8988T (cell line): Measurements from ENCODE around the gene ACSM6.
A peak's percentile ranks its signal among the peaks of the same experiment; 100 is the strongest.

Experiments used
- DNase-seq: peaks from one replicate; pipeline ENCODE4 v3.0.0; 2011

ACSM6 gene

GRCh38 chr10:95246582-95247051 lies 52.6 kb downstream of the ACSM6 start:
- no peak for DNase-seq

- no peak for DNase-seq
Measured at GRCh38 chr10:95247200-95247880, 53.3 kb downstream of the ACSM6 start.

GRCh38 chr10:95247881-95248583 lies 54.0 kb downstream of the ACSM6 start:
- DNase-seq: no peak

GRCh38 chr10:95248989-95249388 lies 55.0 kb downstream of the ACSM6 start:
- DNase-seq: no peak

GRCh38 chr10:95249467-95249866 lies 55.4 kb downstream of the ACSM6 start:
- DNase-seq: no peak

- DNase-seq: no peak
Measured at GRCh38 chr10:95250856-95251255, 56.8 kb downstream of the ACSM6 start.

GRCh38 chr10:95253007-95253406 lies 59.0 kb downstream of the ACSM6 start:
- DNase-seq: no peak

GRCh38 chr10:95253686-95254085 lies 59.6 kb downstream of the ACSM6 start:
- DNase-seq: no peak

GRCh38 chr10:95254629-95255028 lies 60.6 kb downstream of the ACSM6 start:
- DNase-seq: no peak

GRCh38 chr10:95256268-95256667 lies 62.2 kb downstream of the ACSM6 start:
- DNase-seq: no peak

- no peak for DNase-seq
Measured at GRCh38 chr10:95257849-95258248, 63.8 kb downstream of the ACSM6 start.

- DNase-seq: peak; percentile 29
Measured at GRCh38 chr10:95260397-95260881, 66.4 kb downstream of the ACSM6 start.

- DNase-seq: no peak
Measured at GRCh38 chr10:95260909-95261552, 67.0 kb downstream of the ACSM6 start.

GRCh38 chr10:95261926-95262325 lies 67.9 kb downstream of the ACSM6 start:
- no peak for DNase-seq

- no peak for DNase-seq
Measured at GRCh38 chr10:95262763-95263518, 68.9 kb downstream of the ACSM6 start.

- no peak for DNase-seq
Measured at GRCh38 chr10:95263864-95264226, 69.8 kb downstream of the ACSM6 start.

- DNase-seq: peak; percentile 24
Measured at GRCh38 chr10:95264227-95265051, 70.4 kb downstream of the ACSM6 start.

GRCh38 chr10:95265572-95265971 lies 71.5 kb downstream of the ACSM6 start:
- DNase-seq: no peak

GRCh38 chr10:95266674-95267095 lies 72.6 kb downstream of the ACSM6 start:
- no peak for DNase-seq

GRCh38 chr10:95267251-95267650 lies 73.2 kb downstream of the ACSM6 start:
- DNase-seq: no peak

GRCh38 chr10:95268438-95268837 lies 74.4 kb downstream of the ACSM6 start:
- DNase-seq: no peak
